K562 (cell line): ENCODE results near the gene FAM149B1. TPM values are rescaled to one million over a fixed set of nuclear protein-coding genes. Genes with fewer than 3 reads are reported as not detected.

Experiments used
- ATAC-seq: fragments of 200-7000 bp; cut with Tn5 transposase; 3 replicates; pipeline ENCODE4 v1.9.1; 2020; ENCODE audit warnings: moderate library complexity
- BruUV-seq: library from RNA; stranded (reverse); fragments of 400-500 nt; replicated peaks from 2 replicates; lab custom pipeline; 2021; lab: Mats Ljungman, UMichigan
- CTCF ChIA-PET: fragments of 300-600 bp; formaldehyde crosslinking; extraction: SDS; loops from one replicate; lab custom pipeline; 2021; ENCODE audit warnings: low intra/inter-chr PET ratio; lab: Yijun Ruan, JAX
- POLR2A ChIA-PET: fragments of 300-600, 350-650 bp; sonication (Branson Sonifier 250); formaldehyde crosslinking; extraction: SDS; loops from one replicate; lab custom pipeline; 2021; ENCODE audit warnings: antibody characterized with exemption, inconsistent platforms; lab: Yijun Ruan, JAX
- DNase-seq, 4 experiments: peaks; one replicate each; pipeline versions ENCODE4 v3.0.0 to v3.0.0-alpha.2; 2011 to 2018; ENCODE audit warnings: low spot score in 3 of 4, mixed read lengths in 3 of 4; ENCODE audit errors: extremely low read depth in 1 of 4
- FAIRE-seq: peaks from 2 replicates; lab custom pipeline; 2011; peaks lifted over from hg19 to GRCh38; lab: Jason Lieb, UNC
- H2AFZ ChIP-seq: 2 replicates; pipeline ENCODE4 v1.6.0; 2011; ENCODE audit warnings: low read depth, low read length, control low read depth, inconsistent platforms
- H3K27ac ChIP-seq: fragments of 200-600 bp; 3 replicates; pipeline ENCODE4 v1.8.0; 2011; ENCODE audit warnings: low read depth, mild to moderate bottlenecking, control low read depth, inconsistent platforms, low read length, moderate library complexity, mixed read lengths; ENCODE audit errors: extremely low read depth
- H3K27me3 ChIP-seq, 2 experiments: fragments of 300-600 bp in 1 of 2; 2 replicates in 1 of 2; 3 replicates in 1 of 2; pipeline versions ENCODE4 v1.6.0 to v1.8.0; 2011; ENCODE audit warnings: inconsistent platforms in 2 of 2, low read length in 2 of 2, mild to moderate bottlenecking in 1 of 2, mixed read lengths in 1 of 2, moderate library complexity in 1 of 2; ENCODE audit not compliant: control insufficient read depth in 2 of 2, insufficient read depth in 2 of 2
- H3K36me3 ChIP-seq: fragments of 300-600 bp; 3 replicates; pipeline ENCODE4 v1.8.0; 2011; ENCODE audit warnings: mild to moderate bottlenecking, low read length, inconsistent platforms; ENCODE audit not compliant: control insufficient read depth, insufficient read depth
- H3K4me1 ChIP-seq, 2 experiments: fragments of 200-600 bp in 1 of 2; replicated peaks in 1 of 2; 2 replicates in 1 of 2; 3 replicates in 1 of 2; pipeline versions ENCODE4 v1.5.1 to v1.8.0; 2011; ENCODE audit warnings: inconsistent platforms in 2 of 2, low read length in 2 of 2, mild to moderate bottlenecking in 1 of 2, mixed read lengths in 1 of 2, moderate library complexity in 1 of 2; ENCODE audit not compliant: control insufficient read depth in 2 of 2, insufficient read depth in 2 of 2
- H3K4me2 ChIP-seq: 2 replicates; pipeline ENCODE4 v1.6.1; 2011; ENCODE audit warnings: low read length, control low read depth, inconsistent platforms, mixed read lengths; ENCODE audit not compliant: insufficient read depth
- H3K4me3 ChIP-seq: fragments of 200-600 bp; sonication (generic), shearing (Covaris generic); 2 replicates; pipeline ENCODE4 v1.5.1; 2016; ENCODE audit warnings: control low read depth, inconsistent platforms
- H3K79me2 ChIP-seq: fragments of 200-600 bp; 3 replicates; pipeline ENCODE4 v1.8.0; 2011; ENCODE audit warnings: low read length, inconsistent platforms; ENCODE audit not compliant: control insufficient read depth, insufficient read depth
- H3K9ac ChIP-seq, 2 experiments: 2 replicates each; pipeline versions ENCODE4 v1.6.0 to v1.6.1; 2011; ENCODE audit warnings: low read depth in 2 of 2, low read length in 2 of 2, control low read depth in 1 of 2, inconsistent platforms in 1 of 2, mild to moderate bottlenecking in 1 of 2, mixed read lengths in 1 of 2; ENCODE audit not compliant: insufficient read depth in 1 of 2
- H3K9me1 ChIP-seq: one replicate; pipeline ENCODE4 v1.6.0; 2011; ENCODE audit warnings: inconsistent platforms, mild to moderate bottlenecking, low read length, moderate library complexity; ENCODE audit not compliant: control insufficient read depth, insufficient read depth
- H3K9me3 ChIP-seq: replicated peaks from 2 replicates; pipeline ENCODE4 v1.5.1; 2011; ENCODE audit warnings: low read depth, low read length, inconsistent platforms; ENCODE audit not compliant: control insufficient read depth, insufficient read depth
- H4K20me1 ChIP-seq: replicated peaks from 2 replicates; pipeline ENCODE4 v1.6.1; 2011; ENCODE audit warnings: low read length, inconsistent platforms, mixed read lengths; ENCODE audit not compliant: control insufficient read depth, insufficient read depth
- OTX1 ChIP-seq: fragments of 450-650 bp; formaldehyde crosslinking; IDR thresholded peaks from 2 replicates; pipeline ENCODE4 v1.4.0; 2022; ENCODE audit warnings: mild to moderate bottlenecking
- SRSF9 ChIP-seq: fragments of 200-400 bp; formaldehyde crosslinking; IDR thresholded peaks from 2 replicates; pipeline ENCODE4 v1.6.1; 2017; ENCODE audit warnings: low read depth, low read length, borderline replicate concordance
- ZNF449 ChIP-seq: fragments of 250-450 bp; sonication (Bioruptor Pico); IDR thresholded peaks from 2 replicates; pipeline ENCODE4 v1.8.0; 2022; ENCODE audit warnings: moderate library complexity, mild to moderate bottlenecking, inconsistent platforms
- WGBS: fragments of 100-300 bp; shearing (Covaris generic); methylation state at CpG from one replicate; pipeline ENCODE4 v1.1.6; 2016; ENCODE audit warnings: low coverage, mixed read lengths; ENCODE audit not compliant: insufficient coverage; ENCODE audit errors: missing lambda C conversion rate; 5-methylcytosine and 5-hydroxymethylcytosine counted together
- in situ Hi-C: fragments of 300-500 bp; cut with MboI; formaldehyde crosslinking; loops from 4 replicates; pipeline ENCODE4 v1.15.0; 2018; ENCODE audit warnings: inconsistent platforms, mixed read lengths
- intact Hi-C: fragments of 100-400 bp; cut with micrococcal nuclease; formaldehyde crosslinking; loops from 2 replicates; pipeline ENCODE4 v1.14.2; 2022
- polyA plus RNA-seq, 8 experiments: library from polyadenylated mRNA; depleted of rRNA in 4 of 8; stranded (reverse) in 5 of 8; unstranded in 3 of 8; fragments of >200 nt; fragmentation: Nextera tagmentation in 2 of 8; fragmentation: Illumina TruSeq in 1 of 8; extraction: Ambion mirVana in 2 of 8; extraction: Trizol in 1 of 8; gene quantifications; 2 replicates each; pipeline versions ENCODE4 v1.2.1 to v1.2.3, GENCODE V29; 2011 to 2014; ENCODE audit warnings: inconsistent platforms in 1 of 8, missing spikeins in 1 of 8
- small RNA-seq: library from RNA; depleted of rRNA; stranded (forward); fragments of <200 nt; gene quantifications from one replicate; pipeline ENCODE3, GENCODE V24; 2014
- total RNA-seq, 7 experiments: library from RNA; depleted of rRNA in 6 of 7; stranded (reverse); fragments of >200 nt in 6 of 7; fragmentation: Illumina TruSeq in 2 of 7; extraction: Trizol in 2 of 7; gene quantifications; 2 replicates each; pipeline versions ENCODE4 v1.2.1 to v1.2.3, GENCODE V29; 2011 to 2021; ENCODE audit warnings: low replicate concordance in 1 of 7

The FAM149B1 gene
- total and polyA plus RNA-seq, 9 of the 15 experiments (the other 6 are each of a cell fraction or from before 2014, with no cell fraction given) = 4.2 to 18.5 (median 9.3) TPM

- BruUV-seq = no TSS peak
- Histone ChIP-seq H3K36me3 (no peaks in the 10 kb centered on the region), H2AFZ (no peak overlapping the region), H3K9ac (no peak overlapping the region), H4K20me1 (no peaks in the 10 kb centered on the region), H3K4me3 (no peak overlapping the region), H3K4me1 (no peaks in the 10 kb centered on the region), H3K27me3 (no peaks in the 10 kb centered on the region)
- FAIRE-seq (no peak), DNase-seq (no peak), ATAC-seq (no peak)
- 1% methylated on average over 3 of the region's 3 CpGs for WGBS
- intact Hi-C loops = no loop called here
- CTCF ChIA-PET = no interaction called here
- TF ChIP-seq ZNF449 (CRISPR knock-in tag) (no peak), OTX1 (CRISPR knock-in tag) (no peak), SRSF9 (no peak)
- TF ChIP-seq, all 486 proteins: peak for 0
- POLR2A ChIA-PET = interaction anchor here (0.9 kb wide), 1 partner anchor 224 kb away, joined by 3 read pairs; no protein-coding TSS in a partner anchor
- Histone ChIP-seq H3K9me3 (no peaks in the 10 kb centered on the region), H3K27ac (no peak overlapping the region), H3K4me2 (no peak overlapping the region), H3K79me2 (no peaks in the 10 kb centered on the region), H3K9me1 (no peaks in the 10 kb centered on the region)
- in situ Hi-C loops = no loop called here
These were observed 125.5 kb downstream of the FAM149B1 start for GRCh38 chr10:73293461-73293860.

Small RNA genes within 50 kb of the gene (small RNA-seq; reads per million reads assigned to genes)
- not detected for gene RF00019
- not detected for gene RNU6-833P
- 5.6 reads per million, percentile 93 among the genes with 10 or more reads in this experiment for gene SNORA11F

Other genes with a start within 250 kb of the FAM149B1 start
Only the 7 nearest of the 8 such genes appear.
- not detected in 2 replicates for gene PLA2G12B, start 213.3 kb upstream of the FAM149B1 start, total RNA-seq (2014; rRNA removed)
- not detected in 2 replicates for gene PLA2G12B, start 213.3 kb upstream of the FAM149B1 start, total RNA-seq (2014; rRNA removed; fragmentation: Illumina TruSeq; extraction: Trizol)
- gene PLA2G12B, start 213.3 kb upstream of the FAM149B1 start, total RNA-seq (2015; rRNA removed; fragmentation: Illumina TruSeq; extraction: Trizol) = not detected in 2 replicates
- not detected in 2 replicates for gene PLA2G12B, start 213.3 kb upstream of the FAM149B1 start, total RNA-seq (2021)
- gene PLA2G12B, start 213.3 kb upstream of the FAM149B1 start, polyA plus RNA-seq (2011; rRNA removed) = not detected in 2 replicates
- gene PLA2G12B, start 213.3 kb upstream of the FAM149B1 start, polyA plus RNA-seq (2014; fragmentation: Illumina TruSeq; extraction: Trizol) = not detected in 2 replicates
- not detected for gene PLA2G12B, start 213.3 kb upstream of the FAM149B1 start, polyA plus RNA-seq (2014; fragmentation: Nextera tagmentation; extraction: Ambion mirVana)
- not detected in 2 replicates for gene PLA2G12B, start 213.3 kb upstream of the FAM149B1 start, polyA plus RNA-seq (2014; rRNA removed)
- gene P4HA1, start 71.3 kb upstream of the FAM149B1 start, total RNA-seq (2014; rRNA removed) = 20.2 and 23.4 TPM in 2 replicates
- 39.5 and 41.2 TPM in 2 replicates for gene P4HA1, start 71.3 kb upstream of the FAM149B1 start, total RNA-seq (2014; rRNA removed; fragmentation: Illumina TruSeq; extraction: Trizol)
- gene P4HA1, start 71.3 kb upstream of the FAM149B1 start, total RNA-seq (2015; rRNA removed; fragmentation: Illumina TruSeq; extraction: Trizol) = 28.5 and 31.9 TPM in 2 replicates
- 23.9 and 27.2 TPM in 2 replicates for gene P4HA1, start 71.3 kb upstream of the FAM149B1 start, total RNA-seq (2021)
- 149 and 177 TPM in 2 replicates for gene P4HA1, start 71.3 kb upstream of the FAM149B1 start, polyA plus RNA-seq (2011; rRNA removed)
- 24.6 and 30.3 TPM in 2 replicates for gene P4HA1, start 71.3 kb upstream of the FAM149B1 start, polyA plus RNA-seq (2014; fragmentation: Illumina TruSeq; extraction: Trizol)
- gene P4HA1, start 71.3 kb upstream of the FAM149B1 start, polyA plus RNA-seq (2014; fragmentation: Nextera tagmentation; extraction: Ambion mirVana) = 10 to 100 TPM; 21.0 to 28.6 TPM
- gene P4HA1, start 71.3 kb upstream of the FAM149B1 start, polyA plus RNA-seq (2014; rRNA removed) = 20.2 and 23.1 TPM in 2 replicates
- 3.9 and 5.6 TPM in 2 replicates for gene NUDT13, start 57.7 kb upstream of the FAM149B1 start, total RNA-seq (2014; rRNA removed)
- 7.1 and 7.6 TPM in 2 replicates for gene NUDT13, start 57.7 kb upstream of the FAM149B1 start, total RNA-seq (2014; rRNA removed; fragmentation: Illumina TruSeq; extraction: Trizol)
- 3.5 and 5.6 TPM in 2 replicates for gene NUDT13, start 57.7 kb upstream of the FAM149B1 start, total RNA-seq (2015; rRNA removed; fragmentation: Illumina TruSeq; extraction: Trizol)
- 3.4 and 4.7 TPM in 2 replicates for gene NUDT13, start 57.7 kb upstream of the FAM149B1 start, total RNA-seq (2021)
- 10.5 and 11.1 TPM in 2 replicates for gene NUDT13, start 57.7 kb upstream of the FAM149B1 start, polyA plus RNA-seq (2011; rRNA removed)
- gene NUDT13, start 57.7 kb upstream of the FAM149B1 start, polyA plus RNA-seq (2014; fragmentation: Illumina TruSeq; extraction: Trizol) = 5.0 and 5.6 TPM in 2 replicates
- gene NUDT13, start 57.7 kb upstream of the FAM149B1 start, polyA plus RNA-seq (2014; fragmentation: Nextera tagmentation; extraction: Ambion mirVana) = 1 to 10 TPM; 5.2 to 7.1 TPM
- gene NUDT13, start 57.7 kb upstream of the FAM149B1 start, polyA plus RNA-seq (2014; rRNA removed) = 4.7 and 10.9 TPM in 2 replicates
- 43.1 and 52.8 TPM in 2 replicates for gene ECD, start 111 bp upstream of the FAM149B1 start, total RNA-seq (2014; rRNA removed)
- gene ECD, start 111 bp upstream of the FAM149B1 start, total RNA-seq (2014; rRNA removed; fragmentation: Illumina TruSeq; extraction: Trizol) = 51.2 and 60.1 TPM in 2 replicates
- 53.9 and 57.2 TPM in 2 replicates for gene ECD, start 111 bp upstream of the FAM149B1 start, total RNA-seq (2015; rRNA removed; fragmentation: Illumina TruSeq; extraction: Trizol)
- gene ECD, start 111 bp upstream of the FAM149B1 start, total RNA-seq (2021) = 44.9 and 48.8 TPM in 2 replicates
- gene ECD, start 111 bp upstream of the FAM149B1 start, polyA plus RNA-seq (2011; rRNA removed) = 63.0 and 79.9 TPM in 2 replicates
- 51.0 and 59.4 TPM in 2 replicates for gene ECD, start 111 bp upstream of the FAM149B1 start, polyA plus RNA-seq (2014; fragmentation: Illumina TruSeq; extraction: Trizol)
- 10 to 100 TPM; 33.5 to 75.3 TPM for gene ECD, start 111 bp upstream of the FAM149B1 start, polyA plus RNA-seq (2014; fragmentation: Nextera tagmentation; extraction: Ambion mirVana)
- gene ECD, start 111 bp upstream of the FAM149B1 start, polyA plus RNA-seq (2014; rRNA removed) = 52.6 and 53.2 TPM in 2 replicates
- 118 and 132 TPM in 2 replicates for gene DNAJC9, start 79.1 kb downstream of the FAM149B1 start, total RNA-seq (2014; rRNA removed)
- 133 and 149 TPM in 2 replicates for gene DNAJC9, start 79.1 kb downstream of the FAM149B1 start, total RNA-seq (2014; rRNA removed; fragmentation: Illumina TruSeq; extraction: Trizol)
- gene DNAJC9, start 79.1 kb downstream of the FAM149B1 start, total RNA-seq (2015; rRNA removed; fragmentation: Illumina TruSeq; extraction: Trizol) = 119 and 124 TPM in 2 replicates
- 97.6 and 101 TPM in 2 replicates for gene DNAJC9, start 79.1 kb downstream of the FAM149B1 start, total RNA-seq (2021)
- gene DNAJC9, start 79.1 kb downstream of the FAM149B1 start, polyA plus RNA-seq (2011; rRNA removed) = 75.0 and 97.8 TPM in 2 replicates
- gene DNAJC9, start 79.1 kb downstream of the FAM149B1 start, polyA plus RNA-seq (2014; fragmentation: Illumina TruSeq; extraction: Trizol) = 100 and 102 TPM in 2 replicates
- 10 to 100 TPM; 66.7 to 80.2 TPM for gene DNAJC9, start 79.1 kb downstream of the FAM149B1 start, polyA plus RNA-seq (2014; fragmentation: Nextera tagmentation; extraction: Ambion mirVana)
- 111 and 121 TPM in 2 replicates for gene DNAJC9, start 79.1 kb downstream of the FAM149B1 start, polyA plus RNA-seq (2014; rRNA removed)
- 120 and 170 TPM in 2 replicates for gene MRPS16, start 84.5 kb downstream of the FAM149B1 start, total RNA-seq (2014; rRNA removed)
- 177 and 186 TPM in 2 replicates for gene MRPS16, start 84.5 kb downstream of the FAM149B1 start, total RNA-seq (2014; rRNA removed; fragmentation: Illumina TruSeq; extraction: Trizol)
- 152 and 166 TPM in 2 replicates for gene MRPS16, start 84.5 kb downstream of the FAM149B1 start, total RNA-seq (2015; rRNA removed; fragmentation: Illumina TruSeq; extraction: Trizol)
- 237 and 239 TPM in 2 replicates for gene MRPS16, start 84.5 kb downstream of the FAM149B1 start, total RNA-seq (2021)
- 159 and 168 TPM in 2 replicates for gene MRPS16, start 84.5 kb downstream of the FAM149B1 start, polyA plus RNA-seq (2011; rRNA removed)
- gene MRPS16, start 84.5 kb downstream of the FAM149B1 start, polyA plus RNA-seq (2014; fragmentation: Illumina TruSeq; extraction: Trizol) = 120 and 141 TPM in 2 replicates
- gene MRPS16, start 84.5 kb downstream of the FAM149B1 start, polyA plus RNA-seq (2014; fragmentation: Nextera tagmentation; extraction: Ambion mirVana) = 10 to 100 TPM; 65.0 to 99.7 TPM
- gene MRPS16, start 84.5 kb downstream of the FAM149B1 start, polyA plus RNA-seq (2014; rRNA removed) = 146 and 191 TPM in 2 replicates
- 0.27 and 0.45 TPM in 2 replicates for gene CFAP70, start 190.7 kb downstream of the FAM149B1 start, total RNA-seq (2014; rRNA removed)
- gene CFAP70, start 190.7 kb downstream of the FAM149B1 start, total RNA-seq (2014; rRNA removed; fragmentation: Illumina TruSeq; extraction: Trizol) = 1.2 and 1.4 TPM in 2 replicates
- gene CFAP70, start 190.7 kb downstream of the FAM149B1 start, total RNA-seq (2015; rRNA removed; fragmentation: Illumina TruSeq; extraction: Trizol) = 1.4 and 1.6 TPM in 2 replicates
- 0.86 and 0.92 TPM in 2 replicates for gene CFAP70, start 190.7 kb downstream of the FAM149B1 start, total RNA-seq (2021)
- gene CFAP70, start 190.7 kb downstream of the FAM149B1 start, polyA plus RNA-seq (2011; rRNA removed) = 0.82 and 2.2 TPM in 2 replicates
- 0.76 and 1.6 TPM in 2 replicates for gene CFAP70, start 190.7 kb downstream of the FAM149B1 start, polyA plus RNA-seq (2014; fragmentation: Illumina TruSeq; extraction: Trizol)
- under 1 TPM; 0.52 to 0.60 TPM for gene CFAP70, start 190.7 kb downstream of the FAM149B1 start, polyA plus RNA-seq (2014; fragmentation: Nextera tagmentation; extraction: Ambion mirVana)
- gene CFAP70, start 190.7 kb downstream of the FAM149B1 start, polyA plus RNA-seq (2014; rRNA removed) = 1.1 and 1.3 TPM in 2 replicates